SK-N-SH treated with all-trans-retinoic acid at 6 μM for 48 hours (cell line): ENCODE data around the gene ZNF587.

Experiments used
- ATAC-seq: fragments of 200-7000 bp; cut with Tn5 transposase; 3 replicates; pipeline ENCODE4 v1.9.1; 2020; ENCODE audit warnings: mild to moderate bottlenecking, moderate library complexity
- ARNTL ChIP-seq: fragments of 450-650 bp; formaldehyde crosslinking; IDR thresholded peaks from 2 replicates; pipeline ENCODE4 v1.5.0; 2020; ENCODE audit warnings: low read depth, mild to moderate bottlenecking, moderate library complexity, borderline replicate concordance
- CREB5 ChIP-seq: fragments of 250-450 bp; sonication (Bioruptor Pico); IDR thresholded peaks from 2 replicates; pipeline ENCODE4 v1.5.1; 2020; ENCODE audit warnings: low read depth, mild to moderate bottlenecking, moderate library complexity
- CSDC2 ChIP-seq: fragments of 250-450 bp; sonication (Bioruptor Pico); IDR thresholded peaks from 2 replicates; pipeline ENCODE4 v1.5.0; 2020; ENCODE audit warnings: mild to moderate bottlenecking, moderate library complexity
- CSRNP3 ChIP-seq: fragments of 250-450 bp; sonication (Bioruptor Pico); IDR thresholded peaks from 2 replicates; pipeline ENCODE4 v1.5.1; 2021; ENCODE audit warnings: mild to moderate bottlenecking, moderate library complexity
- ESRRG ChIP-seq: fragments of 250-450 bp; sonication (Bioruptor Pico); IDR thresholded peaks from 2 replicates; pipeline ENCODE4 v1.6.1; 2021; ENCODE audit warnings: mild to moderate bottlenecking
- ISL1 ChIP-seq: fragments of 250-450 bp; sonication (Bioruptor Pico); IDR thresholded peaks from 2 replicates; pipeline ENCODE4 v2.1.2; 2022; ENCODE audit warnings: mild to moderate bottlenecking, moderate library complexity
- PATZ1 ChIP-seq: fragments of 250-450 bp; sonication (Bioruptor Pico); IDR thresholded peaks from 2 replicates; pipeline ENCODE4 v1.8.0; 2020; ENCODE audit warnings: mild to moderate bottlenecking, moderate library complexity, borderline replicate concordance
- PPARA ChIP-seq: fragments of 250-450 bp; sonication (Bioruptor Pico); IDR thresholded peaks from 2 replicates; pipeline ENCODE4 v1.5.0; 2020; ENCODE audit warnings: mild to moderate bottlenecking, borderline replicate concordance
- SNAI2 ChIP-seq: fragments of 250-450 bp; sonication (Bioruptor Pico); IDR thresholded peaks from 2 replicates; pipeline ENCODE4 v1.5.0; 2020; ENCODE audit warnings: mild to moderate bottlenecking, moderate library complexity
- TCF4 ChIP-seq: fragments of 250-450 bp; sonication (Bioruptor Pico); IDR thresholded peaks from 2 replicates; pipeline ENCODE4 v1.8.0; 2021; ENCODE audit warnings: mild to moderate bottlenecking, moderate library complexity, borderline replicate concordance
- TOX ChIP-seq: fragments of 250-450 bp; sonication (Bioruptor Pico); IDR thresholded peaks from 2 replicates; pipeline ENCODE4 v1.8.0; 2021; ENCODE audit warnings: mild to moderate bottlenecking, moderate library complexity, borderline replicate concordance
- TSHZ2 ChIP-seq: fragments of 250-450 bp; sonication (Bioruptor Pico); IDR thresholded peaks from 2 replicates; pipeline ENCODE4 v1.5.0; 2020; ENCODE audit warnings: mild to moderate bottlenecking, moderate library complexity
- ZC3H10 ChIP-seq: fragments of 250-450 bp; sonication (Bioruptor Pico); IDR thresholded peaks from 2 replicates; pipeline ENCODE4 v1.5.1; 2021; ENCODE audit warnings: mild to moderate bottlenecking, moderate library complexity
- ZFP3 ChIP-seq: fragments of 250-450 bp; sonication (Bioruptor Pico); IDR thresholded peaks from 2 replicates; pipeline ENCODE4 v1.5.0; 2020; ENCODE audit warnings: mild to moderate bottlenecking, moderate library complexity
- ZFP30 ChIP-seq: fragments of 450-650 bp; formaldehyde crosslinking; IDR thresholded peaks from 2 replicates; pipeline ENCODE4 v1.5.0; 2022; ENCODE audit warnings: mild to moderate bottlenecking, moderate library complexity
- ZNF70 ChIP-seq: fragments of 450-650 bp; formaldehyde crosslinking; IDR thresholded peaks from 2 replicates; pipeline ENCODE4 v1.5.0; 2020; ENCODE audit warnings: mild to moderate bottlenecking, moderate library complexity
- ZNF8 ChIP-seq: fragments of 450-650 bp; formaldehyde crosslinking; IDR thresholded peaks from 2 replicates; pipeline ENCODE4 v1.5.0; 2020; ENCODE audit warnings: mild to moderate bottlenecking, moderate library complexity

Gene ZNF587

GRCh38 chr19:57907394-57907793 lies 57.7 kb downstream of the ZNF587 start:
- ATAC-seq = no peak
- TF ChIP-seq ARNTL (CRISPR knock-in tag) = no peak
- TF ChIP-seq ZFP30 (CRISPR knock-in tag) = no peak
- no peak for TF ChIP-seq ISL1
- no peak for TF ChIP-seq CSDC2 (CRISPR knock-in tag)
- no peak for TF ChIP-seq ZNF8 (CRISPR knock-in tag)
- TF ChIP-seq TSHZ2 (CRISPR knock-in tag) = no peak
- no peak for TF ChIP-seq TCF4
- TF ChIP-seq CSRNP3 (CRISPR knock-in tag) = no peak
- TF ChIP-seq PPARA = no peak
- no peak for TF ChIP-seq CREB5 (CRISPR knock-in tag)
- no peak for TF ChIP-seq ZNF70
- no peak for TF ChIP-seq SNAI2 (CRISPR knock-in tag)
- TF ChIP-seq ZC3H10 (CRISPR knock-in tag) = no peak
- TF ChIP-seq ESRRG (CRISPR knock-in tag) = no peak
- no peak for TF ChIP-seq ZFP3 (CRISPR knock-in tag)
- TF ChIP-seq, all 23 proteins: peak for 0

GRCh38 chr19:57914531-57914930 lies 64.9 kb downstream of the ZNF587 start:
- no peak for TF ChIP-seq TOX (CRISPR knock-in tag)
- no peak for TF ChIP-seq CSRNP3 (CRISPR knock-in tag)
- TF ChIP-seq ISL1 = no peak
- no peak for TF ChIP-seq CREB5 (CRISPR knock-in tag)
- TF ChIP-seq ARNTL (CRISPR knock-in tag) = no peak
- TF ChIP-seq ZFP3 (CRISPR knock-in tag) = no peak
- TF ChIP-seq ZNF8 (CRISPR knock-in tag) = no peak
- no peak for TF ChIP-seq PATZ1 (CRISPR knock-in tag)
- no peak for TF ChIP-seq SNAI2 (CRISPR knock-in tag)
- no peak for TF ChIP-seq TCF4
- ATAC-seq = no peak
